ENCODE measurements around the gene PRDX1.

PRDX1 gene

DNA sequence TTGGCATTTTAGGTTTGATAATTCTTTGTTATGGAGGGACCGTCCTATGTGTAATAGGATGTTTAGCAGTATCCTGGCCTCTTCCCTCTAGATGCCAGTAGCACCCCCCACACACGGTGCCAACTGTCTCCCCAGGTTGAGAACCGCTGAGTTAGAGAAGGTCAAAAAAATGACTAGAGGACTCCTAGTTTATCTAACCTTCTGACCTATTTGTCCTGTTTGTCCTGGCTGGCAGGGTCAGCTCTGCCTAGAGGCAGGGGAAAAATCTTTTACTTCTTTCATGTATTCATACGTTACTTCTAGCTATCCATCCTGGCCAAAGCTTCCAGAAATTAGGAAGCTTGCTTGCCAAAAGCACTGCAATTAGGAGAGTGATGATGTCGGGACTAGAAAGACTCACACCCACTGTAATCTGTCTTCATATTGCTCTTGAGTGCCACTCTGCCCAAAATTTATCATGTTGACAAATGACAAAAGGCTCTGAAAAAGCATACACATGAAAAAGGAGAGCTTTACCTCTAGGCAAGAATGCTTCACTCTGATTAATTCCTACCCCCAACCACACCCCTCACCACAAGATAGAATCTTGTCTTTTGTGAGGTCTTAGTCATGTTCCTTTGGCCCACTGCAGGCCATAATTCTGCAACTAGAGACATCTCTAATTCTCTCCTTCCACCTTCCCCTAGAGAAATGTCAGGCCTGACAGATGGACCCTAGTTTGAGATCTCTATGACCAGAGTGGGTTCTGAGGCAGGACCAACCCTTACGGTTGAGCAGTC, 14.5 kb upstream of the PRDX1 start:
- TF ChIP-seq, protein P1, sequence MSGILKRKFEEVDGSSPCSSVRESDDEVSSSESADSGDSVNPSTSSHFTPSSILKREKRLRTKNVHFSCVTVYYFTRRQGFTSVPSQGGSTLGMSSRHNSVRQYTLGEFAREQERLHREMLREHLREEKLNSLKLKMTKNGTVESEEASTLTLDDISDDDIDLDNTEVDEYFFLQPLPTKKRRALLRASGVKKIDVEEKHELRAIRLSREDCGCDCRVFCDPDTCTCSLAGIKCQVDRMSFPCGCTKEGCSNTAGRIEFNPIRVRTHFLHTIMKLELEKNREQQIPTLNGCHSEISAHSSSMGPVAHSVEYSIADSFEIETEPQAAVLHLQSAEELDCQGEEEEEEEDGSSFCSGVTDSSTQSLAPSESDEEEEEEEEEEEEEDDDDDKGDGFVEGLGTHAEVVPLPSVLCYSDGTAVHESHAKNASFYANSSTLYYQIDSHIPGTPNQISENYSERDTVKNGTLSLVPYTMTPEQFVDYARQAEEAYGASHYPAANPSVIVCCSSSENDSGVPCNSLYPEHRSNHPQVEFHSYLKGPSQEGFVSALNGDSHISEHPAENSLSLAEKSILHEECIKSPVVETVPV (CRISPR knock-in tag; IDR thresholded peaks at IDR 0.05), result no peak
- ATAC-seq, result no peak

DNA sequence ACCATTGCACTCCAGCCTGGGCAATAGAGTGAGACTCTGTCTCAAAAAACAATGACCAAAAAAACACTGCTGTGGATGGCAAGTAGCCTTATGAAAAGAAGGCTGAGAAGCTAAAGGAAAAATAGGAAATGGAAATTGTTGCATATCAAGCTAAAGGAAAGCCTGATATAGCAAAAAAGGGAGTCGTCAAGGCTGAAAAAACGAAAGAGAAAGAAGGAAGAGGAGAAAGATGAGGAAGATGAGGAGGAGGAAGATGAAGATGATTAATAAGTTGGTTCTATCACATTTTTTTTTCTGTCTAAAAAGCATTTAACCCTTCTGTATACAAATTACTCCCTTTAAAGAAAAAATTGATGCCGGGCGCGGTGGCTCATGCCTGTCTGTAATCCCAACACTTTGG, 10.2 kb upstream of the PRDX1 start:
- TF ChIP-seq, protein P2, sequence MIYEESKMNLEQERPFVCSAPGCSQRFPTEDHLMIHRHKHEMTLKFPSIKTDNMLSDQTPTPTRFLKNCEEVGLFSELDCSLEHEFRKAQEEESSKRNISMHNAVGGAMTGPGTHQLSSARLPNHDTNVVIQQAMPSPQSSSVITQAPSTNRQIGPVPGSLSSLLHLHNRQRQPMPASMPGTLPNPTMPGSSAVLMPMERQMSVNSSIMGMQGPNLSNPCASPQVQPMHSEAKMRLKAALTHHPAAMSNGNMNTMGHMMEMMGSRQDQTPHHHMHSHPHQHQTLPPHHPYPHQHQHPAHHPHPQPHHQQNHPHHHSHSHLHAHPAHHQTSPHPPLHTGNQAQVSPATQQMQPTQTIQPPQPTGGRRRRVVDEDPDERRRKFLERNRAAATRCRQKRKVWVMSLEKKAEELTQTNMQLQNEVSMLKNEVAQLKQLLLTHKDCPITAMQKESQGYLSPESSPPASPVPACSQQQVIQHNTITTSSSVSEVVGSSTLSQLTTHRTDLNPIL (CRISPR knock-in tag; IDR thresholded peaks at IDR 0.05; ENCODE audit: low read depth), result no peak
- TF ChIP-seq BACH2 (CRISPR knock-in tag; IDR thresholded peaks at IDR 0.05; ENCODE audit: borderline replicate concordance) (no peak), TOX (CRISPR knock-in tag; IDR thresholded peaks at IDR 0.05; ENCODE audit: borderline replicate concordance) (no peak), ZNF565 (CRISPR knock-in tag; conservative IDR thresholded peaks at IDR 0.05; ENCODE audit: low read depth) (no peak), ZFP3 (CRISPR knock-in tag; IDR thresholded peaks at IDR 0.05) (no peak), ARNTL (CRISPR knock-in tag; IDR thresholded peaks at IDR 0.05; ENCODE audit: borderline replicate concordance, low read depth) (no peak), ZFP30 (CRISPR knock-in tag; IDR thresholded peaks at IDR 0.05) (no peak), RARB (CRISPR knock-in tag; IDR thresholded peaks at IDR 0.05) (no peak), PPARA (CRISPR knock-in tag; IDR thresholded peaks at IDR 0.05; ENCODE audit: borderline replicate concordance) (no peak), ZNF70 (CRISPR knock-in tag; IDR thresholded peaks at IDR 0.05) (no peak), CSDC2 (CRISPR knock-in tag; IDR thresholded peaks at IDR 0.05) (no peak)
- TF ChIP-seq, protein P1 (CRISPR knock-in tag; IDR thresholded peaks at IDR 0.05), result no peak
- no peak for ATAC-seq

DNA sequence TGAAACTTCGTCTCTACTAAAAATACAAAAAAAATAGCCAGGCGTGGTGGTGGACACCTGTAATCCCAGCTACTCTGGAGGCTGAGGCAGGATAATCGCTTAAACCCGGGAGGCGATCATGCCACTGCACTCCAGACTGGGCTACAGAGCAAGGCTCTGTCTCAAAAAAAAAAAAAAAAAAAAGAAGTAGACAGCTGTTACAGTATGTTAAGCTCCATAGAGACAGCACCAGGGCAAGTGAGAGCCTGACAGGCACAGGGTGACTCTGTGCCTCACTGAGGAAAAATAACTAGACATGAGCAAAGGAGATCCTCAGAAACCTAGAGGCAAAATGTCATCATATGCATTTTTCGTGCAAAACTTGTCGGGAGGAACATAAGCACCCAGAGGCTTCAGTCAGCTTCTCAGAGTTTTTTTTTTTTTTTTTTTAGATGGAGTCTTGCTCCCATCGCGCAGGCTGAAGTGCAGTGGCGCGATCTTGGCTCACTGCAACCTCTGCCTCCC, 9.0 kb upstream of the PRDX1 start:
- no peak for ATAC-seq

More for the DNA sequence above, 9.0 kb upstream of the PRDX1 start:
- TF ChIP-seq SNAI2 (CRISPR knock-in tag; IDR thresholded peaks at IDR 0.05), result no peak
- no peak for TF ChIP-seq ESRRG (CRISPR knock-in tag; IDR thresholded peaks at IDR 0.05)
- no peak for TF ChIP-seq ZNF565 (CRISPR knock-in tag; conservative IDR thresholded peaks at IDR 0.05; ENCODE audit: low read depth)
- no peak for TF ChIP-seq ZNF8 (CRISPR knock-in tag; IDR thresholded peaks at IDR 0.05)
- TF ChIP-seq GLIS3 (CRISPR knock-in tag; IDR thresholded peaks at IDR 0.05), result no peak
- TF ChIP-seq CSDC2 (CRISPR knock-in tag; IDR thresholded peaks at IDR 0.05), result no peak
- TF ChIP-seq, protein P3, sequence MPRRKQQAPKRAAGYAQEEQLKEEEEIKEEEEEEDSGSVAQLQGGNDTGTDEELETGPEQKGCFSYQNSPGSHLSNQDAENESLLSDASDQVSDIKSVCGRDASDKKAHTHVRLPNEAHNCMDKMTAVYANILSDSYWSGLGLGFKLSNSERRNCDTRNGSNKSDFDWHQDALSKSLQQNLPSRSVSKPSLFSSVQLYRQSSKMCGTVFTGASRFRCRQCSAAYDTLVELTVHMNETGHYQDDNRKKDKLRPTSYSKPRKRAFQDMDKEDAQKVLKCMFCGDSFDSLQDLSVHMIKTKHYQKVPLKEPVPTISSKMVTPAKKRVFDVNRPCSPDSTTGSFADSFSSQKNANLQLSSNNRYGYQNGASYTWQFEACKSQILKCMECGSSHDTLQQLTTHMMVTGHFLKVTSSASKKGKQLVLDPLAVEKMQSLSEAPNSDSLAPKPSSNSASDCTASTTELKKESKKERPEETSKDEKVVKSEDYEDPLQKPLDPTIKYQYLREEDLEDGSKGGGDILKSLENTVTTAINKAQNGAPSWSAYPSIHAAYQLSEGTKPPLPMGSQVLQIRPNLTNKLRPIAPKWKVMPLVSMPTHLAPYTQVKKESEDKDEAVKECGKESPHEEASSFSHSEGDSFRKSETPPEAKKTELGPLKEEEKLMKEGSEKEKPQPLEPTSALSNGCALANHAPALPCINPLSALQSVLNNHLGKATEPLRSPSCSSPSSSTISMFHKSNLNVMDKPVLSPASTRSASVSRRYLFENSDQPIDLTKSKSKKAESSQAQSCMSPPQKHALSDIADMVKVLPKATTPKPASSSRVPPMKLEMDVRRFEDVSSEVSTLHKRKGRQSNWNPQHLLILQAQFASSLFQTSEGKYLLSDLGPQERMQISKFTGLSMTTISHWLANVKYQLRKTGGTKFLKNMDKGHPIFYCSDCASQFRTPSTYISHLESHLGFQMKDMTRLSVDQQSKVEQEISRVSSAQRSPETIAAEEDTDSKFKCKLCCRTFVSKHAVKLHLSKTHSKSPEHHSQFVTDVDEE (CRISPR knock-in tag; IDR thresholded peaks at IDR 0.05), result no peak
- no peak for TF ChIP-seq ARNTL (CRISPR knock-in tag; IDR thresholded peaks at IDR 0.05; ENCODE audit: borderline replicate concordance, low read depth)
- TF ChIP-seq, protein P4, sequence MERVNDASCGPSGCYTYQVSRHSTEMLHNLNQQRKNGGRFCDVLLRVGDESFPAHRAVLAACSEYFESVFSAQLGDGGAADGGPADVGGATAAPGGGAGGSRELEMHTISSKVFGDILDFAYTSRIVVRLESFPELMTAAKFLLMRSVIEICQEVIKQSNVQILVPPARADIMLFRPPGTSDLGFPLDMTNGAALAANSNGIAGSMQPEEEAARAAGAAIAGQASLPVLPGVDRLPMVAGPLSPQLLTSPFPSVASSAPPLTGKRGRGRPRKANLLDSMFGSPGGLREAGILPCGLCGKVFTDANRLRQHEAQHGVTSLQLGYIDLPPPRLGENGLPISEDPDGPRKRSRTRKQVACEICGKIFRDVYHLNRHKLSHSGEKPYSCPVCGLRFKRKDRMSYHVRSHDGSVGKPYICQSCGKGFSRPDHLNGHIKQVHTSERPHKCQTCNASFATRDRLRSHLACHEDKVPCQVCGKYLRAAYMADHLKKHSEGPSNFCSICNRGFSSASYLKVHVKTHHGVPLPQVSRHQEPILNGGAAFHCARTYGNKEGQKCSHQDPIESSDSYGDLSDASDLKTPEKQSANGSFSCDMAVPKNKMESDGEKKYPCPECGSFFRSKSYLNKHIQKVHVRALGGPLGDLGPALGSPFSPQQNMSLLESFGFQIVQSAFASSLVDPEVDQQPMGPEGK (CRISPR knock-in tag; IDR thresholded peaks at IDR 0.05; ENCODE audit: borderline replicate concordance), result no peak
- no peak for TF ChIP-seq TOX (CRISPR knock-in tag; IDR thresholded peaks at IDR 0.05; ENCODE audit: borderline replicate concordance)
- no peak for TF ChIP-seq OSR1 (CRISPR knock-in tag; IDR thresholded peaks at IDR 0.05)
- TF ChIP-seq ISL1 (CRISPR knock-in tag; IDR thresholded peaks at IDR 0.05), result no peak
